KMS-11 (cell line): ENCODE measurements around the gene RRN3.
"Not testable (repeated sequence)": the region's sequence is repeated elsewhere in the genome, so short reads cannot be mapped to it uniquely, and the experiment has no call there.

Experiments
- H2AFZ ChIP-seq: fragments of 200-600 bp; sonication (generic); 2 replicates; pipeline ENCODE4 v1.6.1; 2016; ENCODE audit warnings: antibody characterized with exemption, mixed run types, low read depth
- H3K27ac ChIP-seq: fragments of 200-600 bp; sonication (generic); 2 replicates; pipeline ENCODE4 v1.6.1; 2016; ENCODE audit warnings: mild to moderate bottlenecking, mixed run types
- H3K27me3 ChIP-seq: fragments of 200-600 bp; sonication (generic); 2 replicates; pipeline ENCODE4 v1.6.1; 2017; ENCODE audit warnings: mild to moderate bottlenecking, low read depth, mixed run types, moderate library complexity; ENCODE audit not compliant: insufficient read depth
- H3K36me3 ChIP-seq: fragments of 200-600 bp; sonication (generic); 2 replicates; pipeline ENCODE4 v1.6.1; 2017; ENCODE audit warnings: mild to moderate bottlenecking, mixed run types; ENCODE audit not compliant: insufficient read depth
- H3K4me1 ChIP-seq: fragments of 200-600 bp; sonication (generic); 2 replicates; pipeline ENCODE4 v1.6.1; 2016; ENCODE audit warnings: mild to moderate bottlenecking, low read depth, mixed run types; ENCODE audit not compliant: poor library complexity, severe bottlenecking
- H3K4me2 ChIP-seq: fragments of 200-600 bp; sonication (generic); 2 replicates; pipeline ENCODE4 v1.7.0; 2016; ENCODE audit warnings: mild to moderate bottlenecking, mixed run types
- H3K4me3 ChIP-seq: fragments of 200-600 bp; sonication (generic); IDR thresholded peaks from 2 replicates; pipeline ENCODE4 v1.6.1; 2017; ENCODE audit warnings: low read depth, low read length, mixed read lengths; ENCODE audit not compliant: insufficient read depth
- H3K79me2 ChIP-seq: fragments of 200-600 bp; sonication (generic); 2 replicates; pipeline ENCODE4 v1.6.1; 2016; ENCODE audit warnings: low read depth, mixed run types; ENCODE audit not compliant: insufficient read depth
- H3K9ac ChIP-seq: fragments of 200-600 bp; sonication (generic); 2 replicates; pipeline ENCODE4 v1.6.1; 2016; ENCODE audit warnings: mild to moderate bottlenecking, mixed run types
- H4K20me1 ChIP-seq: fragments of 200-600 bp; sonication (generic); 2 replicates; pipeline ENCODE4 v1.6.1; 2016; ENCODE audit warnings: mild to moderate bottlenecking, mixed run types; ENCODE audit not compliant: insufficient read depth
- TF ChIP-seq, protein P1 (sequence below): fragments of 200-600 bp; sonication (generic); conservative IDR thresholded peaks from 2 replicates; pipeline ENCODE4 v1.6.1; 2017; ENCODE audit warnings: low read depth, mild to moderate bottlenecking, antibody characterized with exemption, low read length, moderate library complexity, mixed read lengths

RRN3 gene

GRCh38 chr16:15046692-15047376 is 47.2 kb downstream of the RRN3 start:
- H2AFZ ChIP-seq = no peak overlapping the region
- 0 out of 2 replicates have a peak, but pooled peaks cover 5% of the 10 kb centered on the region for H3K79me2 ChIP-seq
- H3K4me3 ChIP-seq = no peak overlapping the region
- no peak overlapping the region for H3K4me2 ChIP-seq
- H3K36me3 ChIP-seq = no peaks in the 10 kb centered on the region; the same call in 1 of the 2 replicates
- TF ChIP-seq, protein P1, sequence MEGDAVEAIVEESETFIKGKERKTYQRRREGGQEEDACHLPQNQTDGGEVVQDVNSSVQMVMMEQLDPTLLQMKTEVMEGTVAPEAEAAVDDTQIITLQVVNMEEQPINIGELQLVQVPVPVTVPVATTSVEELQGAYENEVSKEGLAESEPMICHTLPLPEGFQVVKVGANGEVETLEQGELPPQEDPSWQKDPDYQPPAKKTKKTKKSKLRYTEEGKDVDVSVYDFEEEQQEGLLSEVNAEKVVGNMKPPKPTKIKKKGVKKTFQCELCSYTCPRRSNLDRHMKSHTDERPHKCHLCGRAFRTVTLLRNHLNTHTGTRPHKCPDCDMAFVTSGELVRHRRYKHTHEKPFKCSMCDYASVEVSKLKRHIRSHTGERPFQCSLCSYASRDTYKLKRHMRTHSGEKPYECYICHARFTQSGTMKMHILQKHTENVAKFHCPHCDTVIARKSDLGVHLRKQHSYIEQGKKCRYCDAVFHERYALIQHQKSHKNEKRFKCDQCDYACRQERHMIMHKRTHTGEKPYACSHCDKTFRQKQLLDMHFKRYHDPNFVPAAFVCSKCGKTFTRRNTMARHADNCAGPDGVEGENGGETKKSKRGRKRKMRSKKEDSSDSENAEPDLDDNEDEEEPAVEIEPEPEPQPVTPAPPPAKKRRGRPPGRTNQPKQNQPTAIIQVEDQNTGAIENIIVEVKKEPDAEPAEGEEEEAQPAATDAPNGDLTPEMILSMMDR = no peak
- H3K4me1 ChIP-seq = no peaks in the 10 kb centered on the region
- no peak overlapping the region for H3K9ac ChIP-seq
- no peaks in the 10 kb centered on the region for H4K20me1 ChIP-seq
- H3K27me3 ChIP-seq = no peaks in the 10 kb centered on the region
- no peak overlapping the region for H3K27ac ChIP-seq

DNA sequence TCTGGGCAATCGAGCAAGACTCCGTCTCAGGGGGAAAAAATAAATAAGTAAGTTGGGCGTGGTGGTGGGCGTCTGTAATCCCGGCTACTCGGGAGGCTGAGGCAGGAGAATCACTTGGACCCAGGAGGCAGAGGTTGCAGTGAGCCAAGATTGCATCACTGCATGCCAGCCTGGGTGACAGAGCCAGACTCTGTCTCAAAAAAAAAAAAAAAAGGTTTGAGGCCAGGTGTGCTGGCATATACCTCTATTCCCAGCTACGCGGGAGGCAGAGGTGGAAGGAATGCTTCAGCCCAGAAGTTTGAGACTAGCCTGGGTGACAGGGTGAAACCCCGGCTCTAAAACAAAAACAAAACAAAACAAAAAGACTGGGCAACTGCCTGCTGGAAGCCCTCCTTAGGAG is 48.8 kb downstream of the RRN3 start:
- H3K27me3 ChIP-seq, H3K79me2 ChIP-seq, H3K36me3 ChIP-seq, H4K20me1 ChIP-seq, H3K4me2 ChIP-seq, H3K4me1 ChIP-seq, H3K4me3 ChIP-seq, H3K27ac ChIP-seq, H2AFZ ChIP-seq, H3K9ac ChIP-seq: not testable (repeated sequence)

DNA sequence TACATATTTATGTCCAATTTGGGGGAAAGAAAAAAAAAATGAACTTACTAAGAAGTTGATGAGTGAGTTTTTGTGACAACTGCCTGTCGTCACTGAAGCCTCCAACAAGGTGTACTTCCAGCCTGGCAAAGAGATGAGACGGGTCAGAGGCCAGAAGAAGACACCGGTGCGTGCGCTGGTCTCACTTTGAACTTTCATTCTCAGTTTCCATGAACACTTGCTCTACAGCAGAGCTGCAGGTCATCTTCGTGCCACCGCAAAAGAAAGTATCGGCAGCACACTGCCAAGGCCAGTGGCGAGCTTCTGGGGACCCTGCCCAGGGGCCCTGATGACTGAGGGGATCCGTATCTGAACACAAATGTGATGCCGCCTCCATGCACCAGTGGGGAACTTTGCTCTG is 49.8 kb downstream of the RRN3 start:
- Histone ChIP-seq H3K4me3 (no peak overlapping the region), H3K4me1 (no peaks in the 10 kb centered on the region), H3K9ac (no peak overlapping the region), H3K4me2 (no peak overlapping the region), H3K79me2 (0 out of 2 replicates have a peak, but pooled peaks cover 1% of the 10 kb centered on the region), H4K20me1 (no peaks in the 10 kb centered on the region), H3K27me3 (no peaks in the 10 kb centered on the region), H3K27ac (no peak overlapping the region), H2AFZ (no peak overlapping the region), H3K36me3 (no peaks in the 10 kb centered on the region; the same call in 1 of the 2 replicates)
- TF ChIP-seq, protein P1 = no peak

GRCh38 chr16:15043344-15043743 is 50.7 kb downstream of the RRN3 start:
- Histone ChIP-seq H3K79me2 (no peaks in the 10 kb centered on the region), H3K9ac (no peak overlapping the region), H3K36me3 (no peaks in the 10 kb centered on the region; the same call in 1 of the 2 replicates), H3K4me3 (no peak overlapping the region), H2AFZ (no peak overlapping the region), H3K27ac (no peak overlapping the region), H3K4me2 (no peak overlapping the region), H3K27me3 (no peaks in the 10 kb centered on the region), H4K20me1 (no peaks in the 10 kb centered on the region), H3K4me1 (no peaks in the 10 kb centered on the region)
- TF ChIP-seq, protein P1 = no peak

- no peaks in the 10 kb centered on the region for H3K27me3 ChIP-seq
- H3K27ac ChIP-seq = no peak overlapping the region
- no peaks in the 10 kb centered on the region for H4K20me1 ChIP-seq
- no peak overlapping the region for H2AFZ ChIP-seq
- H3K4me3 ChIP-seq = no peak overlapping the region
- H3K36me3 ChIP-seq = no peaks in the 10 kb centered on the region
- H3K4me2 ChIP-seq = no peak overlapping the region
- no peak overlapping the region for H3K9ac ChIP-seq
- H3K4me1 ChIP-seq = no peaks in the 10 kb centered on the region
- H3K79me2 ChIP-seq = no peaks in the 10 kb centered on the region
- TF ChIP-seq, protein P1 = no peak
Measured at GRCh38 chr16:15041271-15042004, 52.6 kb downstream of the RRN3 start.
